Ascending aorta (tissue), 2 donors: ENCODE results near the gene EVC2. TPM values are rescaled to one million over a fixed set of nuclear protein-coding genes. Genes with fewer than 3 reads are reported as not detected.

ENCODE experiments used
- DNase-seq, 2 donors: peaks; one replicate each; pipeline ENCODE4 v3.0.0-alpha.2; 2019; ENCODE audit warnings: low spot score in 2 of 2
- H3K27ac ChIP-seq, 2 donors: fragments of 200-600 bp; sonication (generic); one replicate each; pipeline ENCODE4 v1.5.1; 2016 to 2017; ENCODE audit warnings: mild to moderate bottlenecking in 1 of 2
- H3K27me3 ChIP-seq: fragments of 200-600 bp; sonication (generic); one replicate; pipeline ENCODE4 v1.5.1; 2017
- H3K36me3 ChIP-seq, 2 donors: fragments of 200-600 bp; sonication (generic); one replicate each; pipeline ENCODE4 v1.5.1; 2016
- H3K4me1 ChIP-seq, 2 donors: fragments of 200-600 bp; sonication (generic); one replicate each; pipeline ENCODE4 v1.5.1; 2016 to 2017; ENCODE audit warnings: mild to moderate bottlenecking in 1 of 2
- H3K4me3 ChIP-seq, 2 donors: fragments of 200-600 bp; sonication (generic); one replicate each; pipeline ENCODE4 v1.5.1; 2016 to 2017; ENCODE audit warnings: mild to moderate bottlenecking in 1 of 2
- H3K9me3 ChIP-seq, 2 donors: fragments of 200-600 bp; sonication (generic); one replicate each; pipeline ENCODE4 v1.5.1; 2016
- intact Hi-C: fragments of 100-400 bp; cut with DNase I; formaldehyde crosslinking; loops from one replicate; pipeline ENCODE4 v1.15.1; 2023
- total RNA-seq: library from RNA; depleted of rRNA; stranded (reverse); fragments of >200 nt; gene quantifications from one replicate; pipeline ENCODE4 v1.1.0, GENCODE V29; 2016
- TF ChIP-seq, protein P1 (sequence below), 3 experiments: fragments of 200-600 bp in 2 of 3; fragments of 450-650 bp in 1 of 3; sonication (generic) in 2 of 3; IDR thresholded peaks; one replicate each; pipeline ENCODE4 v1.5.1; 2016 to 2019; ENCODE audit warnings: antibody characterized with exemption in 3 of 3, mild to moderate bottlenecking in 1 of 3, moderate library complexity in 1 of 3

EVC2 gene
- total RNA-seq, 1 donor from 2014 or later, result 5.7 TPM

DNA sequence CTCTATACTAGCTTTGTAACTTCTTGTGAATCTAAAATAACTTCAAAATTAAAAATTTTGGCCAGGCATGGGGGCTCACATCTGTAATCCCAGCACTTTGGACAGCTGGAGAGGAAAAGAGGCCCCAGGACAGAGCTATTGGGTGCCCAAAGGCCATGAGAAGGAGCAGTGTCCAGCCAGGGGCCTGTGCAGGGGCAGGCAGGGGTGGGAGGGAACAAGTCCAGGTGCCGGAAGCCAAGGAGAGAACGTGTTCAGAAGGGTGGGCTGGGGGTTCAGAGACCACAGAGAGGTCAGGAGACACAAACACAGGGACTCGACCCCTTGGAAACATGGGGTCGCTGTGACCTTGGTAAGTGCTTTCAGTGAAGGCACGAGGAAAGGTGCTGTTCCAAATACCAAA lies 138.9 kb downstream of the EVC2 start:
- H3K4me3 ChIP-seq, result no peak overlapping the region
- no peak overlapping the region for H3K27ac ChIP-seq
- TF ChIP-seq, protein P1, sequence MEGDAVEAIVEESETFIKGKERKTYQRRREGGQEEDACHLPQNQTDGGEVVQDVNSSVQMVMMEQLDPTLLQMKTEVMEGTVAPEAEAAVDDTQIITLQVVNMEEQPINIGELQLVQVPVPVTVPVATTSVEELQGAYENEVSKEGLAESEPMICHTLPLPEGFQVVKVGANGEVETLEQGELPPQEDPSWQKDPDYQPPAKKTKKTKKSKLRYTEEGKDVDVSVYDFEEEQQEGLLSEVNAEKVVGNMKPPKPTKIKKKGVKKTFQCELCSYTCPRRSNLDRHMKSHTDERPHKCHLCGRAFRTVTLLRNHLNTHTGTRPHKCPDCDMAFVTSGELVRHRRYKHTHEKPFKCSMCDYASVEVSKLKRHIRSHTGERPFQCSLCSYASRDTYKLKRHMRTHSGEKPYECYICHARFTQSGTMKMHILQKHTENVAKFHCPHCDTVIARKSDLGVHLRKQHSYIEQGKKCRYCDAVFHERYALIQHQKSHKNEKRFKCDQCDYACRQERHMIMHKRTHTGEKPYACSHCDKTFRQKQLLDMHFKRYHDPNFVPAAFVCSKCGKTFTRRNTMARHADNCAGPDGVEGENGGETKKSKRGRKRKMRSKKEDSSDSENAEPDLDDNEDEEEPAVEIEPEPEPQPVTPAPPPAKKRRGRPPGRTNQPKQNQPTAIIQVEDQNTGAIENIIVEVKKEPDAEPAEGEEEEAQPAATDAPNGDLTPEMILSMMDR (IDR thresholded peaks at IDR 0.05), result no peak
- no peaks in the 10 kb centered on the region for H3K4me1 ChIP-seq
- H3K9me3 ChIP-seq, result no peaks in the 10 kb centered on the region
- no peaks in the 10 kb centered on the region for H3K27me3 ChIP-seq
- intact Hi-C loops, result no loop called here
- H3K36me3 ChIP-seq, result peaks cover 29 to 86% of the 10 kb centered on the region in 2 donors
- DNase-seq, result no peak

DNA sequence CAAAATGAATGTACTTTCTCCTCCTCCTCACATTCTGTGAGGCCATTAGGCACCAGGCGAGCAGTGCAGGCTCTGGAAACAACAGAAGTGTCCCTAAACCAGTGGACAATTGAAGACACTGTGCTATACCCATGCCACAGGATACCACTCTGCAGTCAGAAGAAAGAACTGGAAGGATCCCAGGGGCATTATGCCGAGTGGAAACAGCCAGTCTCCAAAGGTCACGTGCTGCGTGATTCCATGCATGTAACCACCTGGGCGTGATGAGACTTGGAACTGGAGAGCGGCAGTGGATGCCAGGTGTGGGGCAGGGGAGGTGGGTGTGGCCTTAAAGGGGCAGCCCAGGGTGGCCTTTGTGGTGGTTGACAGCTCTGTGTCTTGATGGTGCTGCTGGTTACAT lies 139.4 kb downstream of the EVC2 start:
- Histone ChIP-seq H3K4me3 (no peak overlapping the region), H3K36me3 (peaks cover 26 to 86% of the 10 kb centered on the region in 2 donors), H3K27ac (no peak overlapping the region), H3K9me3 (no peaks in the 10 kb centered on the region), H3K27me3 (no peaks in the 10 kb centered on the region), H3K4me1 (no peaks in the 10 kb centered on the region)
- TF ChIP-seq, protein P1 (IDR thresholded peaks at IDR 0.05), result no peak
- intact Hi-C loops, result no loop called here
- DNase-seq, result no peak

DNA sequence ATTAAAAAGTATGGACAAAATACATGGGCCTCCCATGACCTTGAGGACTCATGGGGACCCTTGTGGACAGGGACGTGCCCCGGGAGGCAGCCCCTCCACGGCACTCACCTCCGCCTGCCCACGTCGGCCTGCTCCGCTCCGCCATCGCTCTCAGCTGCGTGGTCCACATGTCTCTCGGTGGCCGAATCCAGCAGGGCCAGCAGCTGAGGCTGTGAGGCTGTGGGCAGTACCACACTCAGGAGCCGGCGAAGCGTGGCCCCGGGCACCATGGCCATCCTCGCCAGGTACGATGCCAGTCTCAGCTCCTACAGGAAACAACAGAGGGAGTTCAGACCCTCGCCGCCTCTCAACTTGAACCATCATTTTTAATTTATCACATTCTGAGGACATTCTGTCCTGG lies 140.0 kb downstream of the EVC2 start:
- Histone ChIP-seq H3K4me3 (no peak overlapping the region), H3K4me1 (no peaks in the 10 kb centered on the region), H3K36me3 (peaks cover 20 to 86% of the 10 kb centered on the region in 2 donors), H3K27ac (no peak overlapping the region), H3K27me3 (no peaks in the 10 kb centered on the region), H3K9me3 (no peaks in the 10 kb centered on the region)
- no peak for DNase-seq
- intact Hi-C loops, result no loop called here
- TF ChIP-seq, protein P1 (IDR thresholded peaks at IDR 0.05), result no peak

DNA sequence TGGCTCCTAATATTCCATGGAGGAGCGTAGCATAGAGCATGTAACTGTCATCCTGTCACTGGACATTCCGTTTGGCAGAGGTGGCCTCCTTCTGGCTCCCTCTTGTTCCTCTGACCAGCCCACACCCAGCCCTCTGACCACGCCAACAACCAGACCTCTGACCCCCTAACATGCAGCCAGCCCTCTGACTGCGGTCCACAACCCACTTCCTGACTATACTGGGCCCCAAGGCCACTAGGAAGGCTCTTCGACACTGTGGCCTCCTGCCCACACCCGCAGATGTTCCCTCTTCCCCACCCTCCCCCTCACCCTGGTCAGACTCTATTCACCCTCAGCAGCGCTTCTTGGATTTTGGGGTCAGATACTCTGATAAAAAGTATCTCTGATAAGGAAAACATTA lies 141.4 kb downstream of the EVC2 start:
- TF ChIP-seq, protein P1 (IDR thresholded peaks at IDR 0.05), result no peak
- Histone ChIP-seq H3K36me3 (peaks cover 16 to 83% of the 10 kb centered on the region in 2 donors), H3K27me3 (no peaks in the 10 kb centered on the region), H3K4me1 (no peaks in the 10 kb centered on the region), H3K9me3 (no peaks in the 10 kb centered on the region), H3K27ac (no peak overlapping the region), H3K4me3 (no peak overlapping the region)
- intact Hi-C loops, result no loop called here
- DNase-seq, result no peak

DNA sequence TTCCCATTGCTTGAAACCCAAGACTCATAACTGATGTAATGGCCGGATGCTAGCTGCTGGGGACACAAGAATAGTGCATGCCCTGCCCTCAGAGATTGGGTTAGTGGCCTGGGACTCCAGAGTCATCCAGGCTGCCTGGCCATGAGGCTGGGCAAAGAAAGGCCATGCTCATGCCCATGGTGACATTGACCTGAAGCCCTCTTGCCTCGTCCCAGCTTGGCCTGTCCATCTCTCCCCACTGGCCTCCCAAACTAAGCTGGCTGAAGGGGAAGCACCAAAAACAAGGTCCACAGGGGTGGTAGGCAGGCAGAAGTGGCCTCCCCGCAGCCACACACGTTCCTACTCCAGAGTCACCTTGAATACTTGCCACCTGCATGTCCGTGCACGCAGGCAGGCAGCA lies 141.8 kb downstream of the EVC2 start:
- Histone ChIP-seq H3K27ac (no peak overlapping the region), H3K27me3 (no peaks in the 10 kb centered on the region), H3K4me1 (no peaks in the 10 kb centered on the region), H3K9me3 (no peaks in the 10 kb centered on the region), H3K36me3 (peaks cover 16 to 83% of the 10 kb centered on the region in 2 donors), H3K4me3 (no peak overlapping the region)
- DNase-seq, result no peak
- TF ChIP-seq, protein P1 (IDR thresholded peaks at IDR 0.05), result no peak
- intact Hi-C loops, result no loop called here

DNA sequence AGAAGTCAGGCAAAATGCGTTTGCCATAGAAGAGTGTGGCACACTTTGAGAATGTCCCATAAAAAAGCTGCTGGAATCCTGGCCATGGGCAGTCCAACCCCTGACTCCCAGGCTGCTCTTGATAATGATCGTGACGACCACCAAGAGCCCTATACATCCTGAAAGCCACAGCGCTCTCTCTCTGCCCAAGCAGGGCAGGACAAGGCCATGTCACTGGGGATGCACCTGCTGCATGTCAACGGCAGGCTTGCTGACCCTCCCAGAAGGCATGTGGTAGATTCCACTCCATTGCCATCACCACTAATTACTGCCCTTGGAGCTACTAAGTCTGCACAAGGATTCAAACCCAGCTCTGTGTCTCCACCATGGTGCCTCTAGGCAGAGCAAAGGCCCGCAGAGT lies 144.5 kb downstream of the EVC2 start:
- H3K4me3 ChIP-seq, result no peak overlapping the region
- H3K27ac ChIP-seq, result no peak overlapping the region
- H3K9me3 ChIP-seq, result no peaks in the 10 kb centered on the region
- intact Hi-C loops, result no loop called here
- no peaks in the 10 kb centered on the region for H3K4me1 ChIP-seq
- peaks cover 28 to 90% of the 10 kb centered on the region in 2 donors for H3K36me3 ChIP-seq
- TF ChIP-seq, protein P1 (IDR thresholded peaks at IDR 0.05), result no peak
- no peaks in the 10 kb centered on the region for H3K27me3 ChIP-seq
- no peak for DNase-seq
